Vagina (tissue), 2 donors: ENCODE measurements around the gene TRIO. TPM values are rescaled to one million over a fixed set of nuclear protein-coding genes. Genes with fewer than 3 reads are reported as not detected.

Experiments
- DNase-seq, 2 donors: peaks; one replicate each; pipeline ENCODE4 v3.0.0-alpha.2; 2017; ENCODE audit errors: extremely low spot score in 2 of 2
- H3K27ac ChIP-seq: fragments of 200-600 bp; sonication (generic); one replicate; pipeline ENCODE4 v1.5.1; 2019
- H3K27me3 ChIP-seq: fragments of 200-600 bp; sonication (generic); one replicate; pipeline ENCODE4 v1.5.1; 2019
- H3K36me3 ChIP-seq, 2 donors: fragments of 200-600 bp; sonication (generic); one replicate each; pipeline ENCODE4 v1.5.1; 2017 to 2019
- H3K4me1 ChIP-seq: fragments of 200-600 bp; sonication (generic); one replicate; pipeline ENCODE4 v1.5.1; 2019
- H3K4me3 ChIP-seq, 2 donors: fragments of 200-600 bp; sonication (generic); 1 replicate in 1 of 2; 2 replicates in 1 of 2; pipeline ENCODE4 v1.5.1; 2016 to 2019
- H3K9me3 ChIP-seq: fragments of 200-600 bp; sonication (generic); one replicate; pipeline ENCODE4 v1.5.1; 2019
- CTCF ChIP-seq, 3 experiments: fragments of 450-650 bp in 2 of 3; fragments of 200-600 bp in 1 of 3; sonication (generic) in 1 of 3; IDR thresholded peaks; one replicate each; pipeline ENCODE4 v1.5.1; 2017 to 2019; ENCODE audit warnings: antibody characterized with exemption in 3 of 3, mild to moderate bottlenecking in 2 of 3, moderate library complexity in 2 of 3
- POLR2A ChIP-seq, 2 donors: fragments of 450-650 bp; IDR thresholded peaks; one replicate each; pipeline ENCODE4 v1.6.1; 2017; ENCODE audit warnings: antibody characterized with exemption in 2 of 2, mild to moderate bottlenecking in 2 of 2, moderate library complexity in 2 of 2
- POLR2AphosphoS5 ChIP-seq, 2 donors: sonication (generic); formaldehyde crosslinking; IDR thresholded peaks; one replicate each; pipeline ENCODE4 v1.9.0; 2017; ENCODE audit warnings: antibody characterized with exemption in 2 of 2, mild to moderate bottlenecking in 2 of 2, low read depth in 1 of 2; ENCODE audit not compliant: insufficient read depth in 1 of 2
- intact Hi-C: fragments of 100-400 bp; cut with DNase I; formaldehyde crosslinking; loops from one replicate; pipeline ENCODE4 v1.15.1; 2023
- total RNA-seq: library from RNA; depleted of rRNA; stranded (reverse); fragments of >200 nt; gene quantifications from one replicate; pipeline ENCODE4 v1.2.3, GENCODE V29; 2016

The TRIO gene
- total RNA-seq, 1 donor from 2014 or later: 142 TPM

- H3K36me3 ChIP-seq: no peaks in the 10 kb centered on the region
- DNase-seq: no peak
- TF ChIP-seq CTCF (IDR thresholded peaks at IDR 0.05): no peak
- no peak for TF ChIP-seq POLR2AphosphoS5 (IDR thresholded peaks at IDR 0.05; ENCODE audit: insufficient read depth in 1 of 2, low read depth in 1 of 2)
- TF ChIP-seq POLR2A (IDR thresholded peaks at IDR 0.05): no peak
- intact Hi-C loops: no loop called here
- H3K4me3 ChIP-seq: no peak overlapping the region
- H3K4me1 ChIP-seq: no peaks in the 10 kb centered on the region
- H3K27me3 ChIP-seq: no peaks in the 10 kb centered on the region
- no peak overlapping the region for H3K27ac ChIP-seq
- no peaks in the 10 kb centered on the region for H3K9me3 ChIP-seq
Measured at GRCh38 chr5:14353726-14354474, 210.8 kb downstream of the TRIO start.

- no peak overlapping the region for H3K27ac ChIP-seq
- intact Hi-C loops: no loop called here
- peaks cover 0 to 12% of the 10 kb centered on the region in 2 donors for H3K36me3 ChIP-seq
- H3K4me3 ChIP-seq: no peak overlapping the region
- H3K4me1 ChIP-seq: no peaks in the 10 kb centered on the region
- H3K27me3 ChIP-seq: no peaks in the 10 kb centered on the region
- H3K9me3 ChIP-seq: no peaks in the 10 kb centered on the region
- DNase-seq: no peak
- no peak for TF ChIP-seq POLR2A (IDR thresholded peaks at IDR 0.05)
- no peak for TF ChIP-seq POLR2AphosphoS5 (IDR thresholded peaks at IDR 0.05; ENCODE audit: insufficient read depth in 1 of 2, low read depth in 1 of 2)
- TF ChIP-seq CTCF (IDR thresholded peaks at IDR 0.05): no peak
Measured at GRCh38 chr5:14355391-14355790, 212.2 kb downstream of the TRIO start.

DNA sequence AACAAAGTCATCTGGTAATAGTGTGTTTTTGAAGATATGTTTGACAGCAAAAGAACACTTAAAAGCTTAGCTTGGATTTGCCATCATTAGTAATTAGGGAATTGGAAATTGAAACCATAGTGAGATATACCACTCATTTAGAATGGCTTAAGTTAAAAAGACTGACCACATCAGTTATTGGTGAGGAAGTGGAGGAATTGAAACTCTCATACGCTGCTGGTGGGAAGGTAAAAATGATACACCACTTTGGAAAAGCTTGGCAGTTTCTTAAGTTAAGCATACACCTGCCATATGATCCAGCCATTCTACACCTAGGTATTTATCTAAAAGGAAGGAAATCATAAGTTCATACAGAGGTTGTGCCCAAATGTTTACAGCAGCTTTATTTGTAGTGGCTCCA, 213.2 kb downstream of the TRIO start:
- Histone ChIP-seq H3K9me3 (no peaks in the 10 kb centered on the region), H3K27ac (no peak overlapping the region), H3K27me3 (no peaks in the 10 kb centered on the region), H3K4me3 (no peak overlapping the region), H3K4me1 (no peaks in the 10 kb centered on the region), H3K36me3 (peaks cover 0 to 18% of the 10 kb centered on the region in 2 donors)
- DNase-seq: no peak
- intact Hi-C loops: no loop called here
- no peak for TF ChIP-seq POLR2A (IDR thresholded peaks at IDR 0.05)
- TF ChIP-seq CTCF (IDR thresholded peaks at IDR 0.05): no peak
- no peak for TF ChIP-seq POLR2AphosphoS5 (IDR thresholded peaks at IDR 0.05; ENCODE audit: insufficient read depth in 1 of 2, low read depth in 1 of 2)

GRCh38 chr5:14357441-14357840, 214.3 kb downstream of the TRIO start:
- intact Hi-C loops: no loop called here
- Histone ChIP-seq H3K36me3 (peaks cover 0 to 22% of the 10 kb centered on the region in 2 donors), H3K9me3 (no peaks in the 10 kb centered on the region), H3K4me3 (no peak overlapping the region), H3K27me3 (no peaks in the 10 kb centered on the region), H3K4me1 (no peaks in the 10 kb centered on the region), H3K27ac (no peak overlapping the region)
- TF ChIP-seq CTCF (IDR thresholded peaks at IDR 0.05): no peak
- TF ChIP-seq POLR2AphosphoS5 (IDR thresholded peaks at IDR 0.05; ENCODE audit: insufficient read depth in 1 of 2, low read depth in 1 of 2): no peak
- TF ChIP-seq POLR2A (IDR thresholded peaks at IDR 0.05): no peak
- DNase-seq: no peak

DNA sequence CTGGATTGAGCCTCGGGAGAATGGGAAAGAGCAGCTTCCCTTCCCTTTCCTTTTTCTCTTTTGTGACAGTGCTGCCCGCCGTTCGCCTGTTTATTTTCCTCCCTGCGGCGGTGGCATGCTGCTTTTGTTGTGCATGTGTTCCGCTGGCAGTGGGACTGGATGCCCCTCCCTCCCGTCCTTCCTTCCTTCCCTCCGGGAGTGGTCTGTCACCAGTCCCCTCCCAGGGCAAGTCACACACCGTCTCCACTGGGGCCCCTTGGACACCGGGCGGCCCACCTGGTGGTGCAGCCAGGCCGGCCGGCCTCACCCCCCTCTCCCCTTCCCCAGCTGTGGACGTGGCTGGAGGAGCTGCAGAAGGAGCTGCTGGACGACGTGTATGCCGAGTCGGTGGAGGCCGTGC, 214.7 kb downstream of the TRIO start:
- peaks cover 0 to 22% of the 10 kb centered on the region in 2 donors for H3K36me3 ChIP-seq
- no peaks in the 10 kb centered on the region for H3K27me3 ChIP-seq
- no peak overlapping the region for H3K4me3 ChIP-seq
- intact Hi-C loops: no loop called here
- H3K4me1 ChIP-seq: no peaks in the 10 kb centered on the region
- DNase-seq: no peak
- H3K9me3 ChIP-seq: no peaks in the 10 kb centered on the region
- TF ChIP-seq CTCF (IDR thresholded peaks at IDR 0.05) (no peak), POLR2A (IDR thresholded peaks at IDR 0.05) (no peak), POLR2AphosphoS5 (IDR thresholded peaks at IDR 0.05; ENCODE audit: insufficient read depth in 1 of 2, low read depth in 1 of 2) (no peak)
- no peak overlapping the region for H3K27ac ChIP-seq
